PFSK-1 (cell line): Measurements from ENCODE around the gene SLC35F1.

Experiments used
- FOXP2 ChIP-seq: optimal IDR thresholded peaks from 2 replicates; pipeline ENCODE3; 2011; ENCODE audit warnings: borderline replicate concordance, control low read depth, inconsistent platforms; ENCODE audit not compliant: insufficient read depth; ENCODE audit errors: extremely low read length, extremely low read depth
- POLR2AphosphoS5 ChIP-seq: IDR thresholded peaks from 2 replicates; pipeline ENCODE4 v1.6.1; 2012; ENCODE audit warnings: low read depth, mild to moderate bottlenecking, control low read depth, low read length, moderate library complexity
- REST ChIP-seq, 2 experiments: IDR thresholded peaks; 2 replicates each; pipeline versions ENCODE4 v1.6.1 to v1.8.0; 2011 to 2012; ENCODE audit warnings: low read depth in 2 of 2, low read length in 2 of 2, control low read depth in 1 of 2, inconsistent platforms in 1 of 2, mild to moderate bottlenecking in 1 of 2, moderate library complexity in 1 of 2; ENCODE audit not compliant: insufficient read depth in 1 of 2
- SIN3A ChIP-seq: IDR thresholded peaks from 2 replicates; pipeline ENCODE4 v1.6.1; 2012; ENCODE audit warnings: mild to moderate bottlenecking, low read length, moderate library complexity, borderline replicate concordance; ENCODE audit not compliant: insufficient read depth
- TAF1 ChIP-seq: IDR thresholded peaks from 2 replicates; pipeline ENCODE4 v1.6.1; 2012; ENCODE audit warnings: low read length, control low read depth, borderline replicate concordance; ENCODE audit not compliant: insufficient read depth

SLC35F1 gene

GRCh38 chr6:117976030-117976651, 69.1 kb downstream of the SLC35F1 start:
- no peak for TF ChIP-seq POLR2AphosphoS5
- no peak for TF ChIP-seq SIN3A
- TF ChIP-seq FOXP2 = no peak
- no peak for TF ChIP-seq TAF1
- no peak for TF ChIP-seq REST (IDR thresholded peaks at IDR 0.05; ENCODE audit: insufficient read depth in 1 of 2, low read depth in 2 of 2, low read length in 2 of 2)

- TF ChIP-seq TAF1 (no peak), FOXP2 (no peak), SIN3A (no peak), POLR2AphosphoS5 (no peak)
Measured at GRCh38 chr6:117985916-117986315, 78.9 kb downstream of the SLC35F1 start.

GRCh38 chr6:117986396-117986795, 79.3 kb downstream of the SLC35F1 start:
- TF ChIP-seq POLR2AphosphoS5 = no peak
- no peak for TF ChIP-seq FOXP2
- TF ChIP-seq TAF1 = no peak
- TF ChIP-seq REST (IDR thresholded peaks at IDR 0.05; ENCODE audit: insufficient read depth in 1 of 2, low read depth in 2 of 2, low read length in 2 of 2) = no peak
- no peak for TF ChIP-seq SIN3A

GRCh38 chr6:117989086-117989485, 82.0 kb downstream of the SLC35F1 start:
- TF ChIP-seq POLR2AphosphoS5 (no peak), REST (IDR thresholded peaks at IDR 0.05; ENCODE audit: insufficient read depth in 1 of 2, low read depth in 2 of 2, low read length in 2 of 2) (no peak), FOXP2 (no peak), SIN3A (no peak), TAF1 (no peak)

- TF ChIP-seq TAF1 (no peak), REST (IDR thresholded peaks at IDR 0.05; ENCODE audit: insufficient read depth in 1 of 2, low read depth in 2 of 2, low read length in 2 of 2) (no peak), SIN3A (no peak), POLR2AphosphoS5 (no peak), FOXP2 (no peak)
Measured at GRCh38 chr6:117990151-117990550, 83.1 kb downstream of the SLC35F1 start.
